Measurements from ENCODE around the gene TCEAL6.
"Not testable (repeated sequence)": the region's sequence is repeated elsewhere in the genome, so short reads cannot be mapped to it uniquely, and the experiment has no call there.

The TCEAL6 gene

GRCh38 chrX:102142274-102142673, at the start of gene TCEAL6:
Gene TCEAL6, minus strand, starts transcription at chrX:102142481.
- ATAC-seq = not testable (repeated sequence)

GRCh38 chrX:102185967-102186720, 43.9 kb upstream of the TCEAL6 start:
- no peak for ATAC-seq

GRCh38 chrX:102155806-102156179, 13.5 kb upstream of the TCEAL6 start, which contains the start of gene BEX5:
Gene BEX5, minus strand, starts transcription at chrX:102155977. Its CDS starts 1,712 bp downstream, at chrX:102154265.
- peak; percentile 96 for ATAC-seq

GRCh38 chrX:102154900-102155805, 12.9 kb upstream of the TCEAL6 start:
- ATAC-seq = peak; percentile 24 to 41

- no peak for ATAC-seq
Measured at GRCh38 chrX:102154218-102154860, 12.1 kb upstream of the TCEAL6 start.

- not testable (repeated sequence) for ATAC-seq
Measured at GRCh38 chrX:102141631-102142030, 650 bp downstream of the TCEAL6 start.

- not testable (repeated sequence) for ATAC-seq
Measured at GRCh38 chrX:102140876-102141275, 1.4 kb downstream of the TCEAL6 start.

GRCh38 chrX:102138064-102138463, 4.2 kb downstream of the TCEAL6 start:
- no peak for ATAC-seq

- ATAC-seq = no peak
Measured at GRCh38 chrX:102129473-102129872, 12.8 kb downstream of the TCEAL6 start.

GRCh38 chrX:102126863-102127262, 15.4 kb downstream of the TCEAL6 start:
- ATAC-seq = no peak

GRCh38 chrX:102126080-102126818, 16.0 kb downstream of the TCEAL6 start:
- ATAC-seq = not testable (repeated sequence)

- ATAC-seq = not testable (repeated sequence)
Measured at GRCh38 chrX:102125436-102125835, 16.8 kb downstream of the TCEAL6 start, which contains the start of gene TCEAL2. Gene TCEAL2, plus strand, starts transcription at chrX:102125679. Its CDS starts 1,152 bp downstream, at chrX:102126831.

- ATAC-seq = not testable (repeated sequence)
Measured at GRCh38 chrX:102125014-102125413, 17.3 kb downstream of the TCEAL6 start.

GRCh38 chrX:102115748-102116147, 26.5 kb downstream of the TCEAL6 start:
- no peak for ATAC-seq

- no peak for ATAC-seq
Measured at GRCh38 chrX:102113367-102113766, 28.9 kb downstream of the TCEAL6 start.

All from activated CD4-positive, CD25-positive, alpha-beta regulatory T cell treated with anti-CD3 and anti-CD28 coated beads, Interleukin-2, amount 50 U/mL, for 24 hours (primary cell).